Posterior cingulate gyrus (tissue), 11 donors: ENCODE measurements around the gene MAD2L2.

Experiments
- DNase-seq, 10 donors: peaks; one replicate each; pipeline versions ENCODE4 v3.0.0 to v3.0.0-alpha.2; 2020 to 2021; ENCODE audit warnings: mixed read lengths in 3 of 10
- intact Hi-C: fragments of 100-400 bp; cut with DNase I; formaldehyde crosslinking; loops from one replicate; pipeline ENCODE4 v1.15.1; 2023

Gene MAD2L2

DNA sequence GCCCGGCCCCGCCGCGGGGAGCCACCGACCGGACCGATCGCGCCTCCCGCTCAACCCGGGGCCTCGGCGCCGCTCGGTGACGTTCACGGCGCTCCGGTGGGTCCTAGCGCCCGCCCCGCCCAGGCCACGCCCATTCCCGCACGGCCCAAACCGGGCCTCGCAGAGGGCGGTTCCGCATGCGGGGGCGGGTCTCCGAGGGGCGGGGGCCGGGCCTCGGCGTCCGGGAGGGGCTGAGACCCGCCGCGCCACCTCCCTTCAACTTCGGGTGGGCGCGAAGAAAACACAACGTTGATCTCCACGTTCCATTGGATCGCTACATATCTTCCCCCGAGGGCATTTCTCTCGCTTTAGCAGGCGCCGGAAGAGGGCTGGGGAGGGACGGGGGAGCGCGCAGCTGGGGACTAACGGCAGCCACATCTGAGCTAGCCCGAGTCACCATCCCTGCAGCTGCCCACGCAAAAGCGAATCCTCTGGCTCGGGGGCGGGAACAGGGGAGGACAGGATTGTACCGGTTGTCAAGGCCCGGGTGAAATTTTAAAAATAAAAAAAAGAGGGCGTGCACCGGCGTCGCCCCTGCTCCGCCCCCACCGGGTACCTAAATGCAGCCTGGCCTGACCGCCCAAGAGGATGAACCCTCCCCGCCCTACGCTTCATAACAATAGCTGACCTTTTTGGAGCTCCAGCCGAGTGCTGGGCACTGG is at the start of gene MAD2L2:
MAD2L2 (minus strand) TSS at position 78 of the 701 bp plus-strand sequence. CDS start 547 bp downstream, outside the sequence.
- intact Hi-C loops, result loop anchor here (1.0 kb wide), 1 partner anchor 20 kb away; no protein-coding TSS in a partner anchor
- DNase-seq, result peak; percentile 82 to 98 (median 87)

- intact Hi-C loops, result loop anchor here (2.0 kb wide), 1 partner anchor 74 kb away; the partner anchor contains the start of gene MTHFR
- no peak for DNase-seq
Observed at GRCh38 chr1:11730429-11730891, 49.5 kb upstream of the MAD2L2 start.

DNA sequence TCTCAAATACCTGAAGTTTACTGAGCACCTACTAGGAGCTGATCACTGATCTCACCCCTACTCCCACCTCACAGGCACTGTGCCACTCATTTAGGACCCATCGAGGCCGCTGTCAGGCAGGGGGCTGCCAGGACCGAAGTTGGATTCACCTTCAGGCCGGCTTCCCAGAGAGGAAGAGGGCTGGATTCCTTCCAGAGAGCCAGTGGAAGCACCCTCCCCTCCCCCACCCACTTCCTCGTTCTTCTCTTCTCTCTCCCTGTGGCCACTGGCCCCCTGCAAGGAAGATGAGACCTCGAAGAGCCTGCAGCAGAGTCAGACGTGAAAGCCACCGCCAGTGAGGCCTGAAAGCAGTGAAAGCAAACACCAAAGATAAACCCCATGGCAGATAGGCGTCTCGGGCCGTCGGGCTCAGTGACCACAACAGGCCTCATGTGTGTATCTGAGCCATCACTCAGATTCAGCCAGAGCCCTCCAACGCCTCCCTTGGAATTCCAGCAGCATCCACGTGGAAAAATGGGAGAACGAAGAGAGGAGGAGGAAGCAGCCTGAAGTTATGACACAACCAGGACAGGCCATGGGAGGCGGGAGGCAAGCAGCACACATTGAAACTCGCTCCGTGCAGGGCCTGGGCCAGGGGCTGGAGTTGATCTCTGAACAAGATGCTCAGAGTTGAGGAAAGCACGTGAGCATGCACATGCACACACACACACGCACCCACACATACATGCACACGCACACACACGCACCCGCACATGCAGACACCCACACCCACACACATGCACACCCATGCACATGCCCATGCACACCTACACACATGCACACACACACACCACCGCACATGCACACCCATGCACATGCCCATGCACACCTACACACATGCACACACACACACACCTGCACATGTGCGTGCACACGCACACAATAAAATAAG is 48.8 kb upstream of the MAD2L2 start:
- DNase-seq, result no peak
- intact Hi-C loops, result loop anchor here (2.0 kb wide), 1 partner anchor 75 kb away; the partner anchor contains the start of gene MTHFR

- intact Hi-C loops, result no loop called here
- DNase-seq, result no peak
Observed at GRCh38 chr1:11729155-11729497, 48.2 kb upstream of the MAD2L2 start.

DNA sequence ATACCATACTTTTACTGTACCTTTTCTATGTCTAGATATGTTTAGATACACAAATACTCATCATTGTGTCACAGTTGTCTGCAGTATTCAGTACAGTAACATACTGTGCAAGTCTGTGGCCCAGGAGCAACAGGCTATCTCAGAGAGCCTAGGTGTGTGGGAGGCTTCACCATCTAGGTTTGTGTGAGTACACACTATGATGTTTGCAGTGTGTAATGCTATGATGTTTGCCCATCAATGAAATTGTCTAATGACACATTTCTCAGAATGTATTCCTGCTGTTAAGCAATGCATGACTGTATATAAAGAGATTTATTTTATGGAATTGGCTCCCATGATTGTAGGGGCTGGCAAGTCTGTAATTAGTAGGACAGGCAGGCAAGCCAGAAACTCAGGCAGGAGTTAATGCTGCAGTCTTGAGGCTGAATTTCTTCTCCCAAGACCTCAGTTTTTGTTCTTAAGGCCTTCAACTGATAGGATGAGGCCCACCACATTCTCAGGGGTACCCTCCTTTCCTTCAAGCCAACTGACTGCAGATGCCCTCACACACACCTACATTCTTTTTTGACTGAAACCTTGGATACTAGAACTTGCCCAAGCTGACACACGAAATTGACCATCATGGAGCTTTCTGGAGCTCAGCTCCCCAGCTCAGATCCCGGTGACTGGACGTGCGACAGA is 47.3 kb upstream of the MAD2L2 start:
- intact Hi-C loops, result no loop called here
- no peak for DNase-seq

DNA sequence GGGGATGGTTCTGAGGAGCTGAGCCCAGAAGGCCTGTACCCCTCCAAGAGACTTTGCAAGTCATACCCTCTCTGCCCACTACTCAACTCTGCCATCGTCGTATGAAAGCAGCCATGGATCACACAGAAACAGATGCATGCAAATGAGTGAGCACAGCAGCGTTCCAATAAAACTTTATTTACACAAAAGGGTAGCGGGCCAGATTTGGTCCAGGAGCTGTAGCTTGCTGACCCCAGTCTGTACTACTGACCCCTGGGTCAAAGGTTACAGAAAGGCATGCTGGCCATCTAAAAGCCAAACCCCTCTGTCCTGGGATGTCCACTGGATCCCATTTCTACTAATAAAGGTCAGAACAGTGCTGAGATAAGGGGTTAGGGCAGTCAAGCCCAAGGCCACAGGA is 46.2 kb upstream of the MAD2L2 start:
- intact Hi-C loops, result no loop called here
- DNase-seq, result no peak

- intact Hi-C loops, result no loop called here
- DNase-seq, result no peak
Observed at GRCh38 chr1:11725616-11726015, 44.7 kb upstream of the MAD2L2 start.

GRCh38 chr1:11722538-11722937 is 41.6 kb upstream of the MAD2L2 start:
- intact Hi-C loops, result no loop called here

GRCh38 chr1:11721311-11721710 is 40.4 kb upstream of the MAD2L2 start:
- intact Hi-C loops, result loop anchor here (2.0 kb wide), 1 partner anchor 39 kb away; no protein-coding TSS in a partner anchor
- no peak for DNase-seq

More at GRCh38 chr1:11722538-11722937, 41.6 kb upstream of the MAD2L2 start:
- DNase-seq, result no peak

- intact Hi-C loops, result loop anchor here (1.0 to 2.0 kb wide), 2 partner anchors 38 to 44 kb away; no protein-coding TSS in a partner anchor
- peak in 2 of 10 donors; percentile 35 to 89 for DNase-seq
Observed at GRCh38 chr1:11720525-11720924, 39.6 kb upstream of the MAD2L2 start.

DNA sequence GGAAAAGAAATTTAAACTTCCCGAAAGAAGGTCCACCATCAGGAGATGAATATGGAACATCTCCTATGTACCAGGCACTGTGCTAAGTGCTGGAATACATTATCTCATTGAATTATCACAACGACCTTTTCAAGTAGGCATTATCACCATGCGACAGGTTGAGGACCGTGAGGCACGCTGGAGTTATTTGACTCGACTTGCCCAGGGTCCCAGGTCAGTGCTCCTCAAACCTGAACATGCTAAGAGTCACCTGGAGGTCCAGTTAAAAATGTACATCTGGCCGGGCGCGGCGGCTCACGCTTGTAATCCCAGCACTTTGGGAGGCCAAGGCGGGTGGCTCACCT is 39.1 kb upstream of the MAD2L2 start:
- DNase-seq, result no peak
- intact Hi-C loops, result loop anchor here (1.0 to 2.0 kb wide), 2 partner anchors 37 to 44 kb away; no protein-coding TSS in a partner anchor

- peak; percentile 76 to 98 (median 90) for DNase-seq
- intact Hi-C loops, result loop anchor here (1.0 to 2.0 kb wide), 3 partner anchors 37 to 69 kb away; no protein-coding TSS in a partner anchor
Observed at GRCh38 chr1:11719313-11720032, 38.5 kb upstream of the MAD2L2 start.

DNA sequence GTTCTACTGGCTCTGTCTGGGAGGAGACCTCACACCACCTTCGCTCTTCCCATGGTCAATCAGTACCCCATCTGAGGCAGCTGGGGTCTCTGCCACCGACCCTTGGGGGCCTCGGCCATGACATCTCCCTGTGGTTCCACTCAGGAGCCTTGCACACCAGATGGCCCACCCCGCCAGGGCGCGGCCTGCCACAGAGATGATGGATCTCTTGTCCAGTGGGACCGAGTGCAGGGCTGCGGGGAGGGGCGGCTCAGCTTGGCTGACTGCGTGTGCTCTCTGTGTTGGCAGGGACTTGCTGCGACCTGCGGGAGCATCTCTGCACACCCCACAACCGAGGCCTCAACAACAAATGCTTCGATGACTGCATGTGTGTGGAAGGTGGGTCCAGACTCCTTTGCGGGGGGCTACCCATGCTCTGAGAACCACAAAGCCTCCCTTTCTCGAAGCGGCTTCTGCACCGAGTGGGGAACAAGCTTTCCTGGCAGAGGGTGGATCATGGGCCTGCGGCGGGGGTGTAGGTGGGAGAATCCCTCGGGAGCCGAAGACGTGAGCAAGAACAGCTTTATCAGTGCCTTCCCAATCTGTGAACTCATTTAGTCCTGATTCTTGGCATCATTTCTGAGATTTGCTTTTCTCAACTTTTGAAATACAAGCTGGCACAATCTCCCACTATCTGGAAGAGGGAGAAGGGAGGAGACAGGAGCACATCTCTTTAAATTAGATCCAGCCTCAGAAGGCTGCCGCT is 34.1 kb upstream of the MAD2L2 start:
- intact Hi-C loops, result no loop called here
- peak in 8 of 10 donors; percentile 38 to 94 (median 65) for DNase-seq

DNA sequence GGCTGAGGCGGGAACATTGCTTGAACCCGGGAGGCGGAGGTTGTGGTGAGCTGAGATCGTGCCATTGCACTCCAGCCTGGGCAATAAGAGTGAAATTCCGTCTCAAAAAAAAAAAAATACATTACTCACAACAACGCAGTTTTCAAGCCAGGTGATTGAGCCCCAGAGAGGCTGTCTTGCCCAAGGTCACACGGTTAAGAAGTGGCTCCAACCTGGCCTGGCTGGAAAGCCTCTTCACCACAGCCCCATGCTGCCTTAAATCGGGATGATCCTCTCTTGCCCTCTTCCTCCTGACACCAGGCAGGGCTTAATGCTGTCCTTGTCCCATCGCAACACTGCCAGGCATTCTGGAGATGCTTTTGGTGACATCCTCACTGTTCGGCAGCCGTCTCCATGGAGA is 32.1 kb upstream of the MAD2L2 start:
- no peak for DNase-seq
- intact Hi-C loops, result no loop called here

- intact Hi-C loops, result no loop called here
- DNase-seq, result no peak
Observed at GRCh38 chr1:11712285-11712684, 31.3 kb upstream of the MAD2L2 start.

GRCh38 chr1:11711490-11711889 is 30.5 kb upstream of the MAD2L2 start:
- DNase-seq, result no peak
- intact Hi-C loops, result no loop called here

- intact Hi-C loops, result no loop called here
- DNase-seq, result no peak
Observed at GRCh38 chr1:11708554-11709350, 27.8 kb upstream of the MAD2L2 start.

- peak in 2 of 10 donors; percentile 41 to 75 for DNase-seq
- intact Hi-C loops, result no loop called here
Observed at GRCh38 chr1:11707621-11708276, 26.8 kb upstream of the MAD2L2 start.
